GM19193 (cell line): Measurements from ENCODE around the gene FAM241B.

Experiments
- POLR2A ChIP-seq: IDR thresholded peaks from 4 replicates; pipeline ENCODE4 v1.6.1; 2011; ENCODE audit not compliant: insufficient read depth, insufficient read length; ENCODE audit errors: extremely low read depth

The FAM241B gene

DNA sequence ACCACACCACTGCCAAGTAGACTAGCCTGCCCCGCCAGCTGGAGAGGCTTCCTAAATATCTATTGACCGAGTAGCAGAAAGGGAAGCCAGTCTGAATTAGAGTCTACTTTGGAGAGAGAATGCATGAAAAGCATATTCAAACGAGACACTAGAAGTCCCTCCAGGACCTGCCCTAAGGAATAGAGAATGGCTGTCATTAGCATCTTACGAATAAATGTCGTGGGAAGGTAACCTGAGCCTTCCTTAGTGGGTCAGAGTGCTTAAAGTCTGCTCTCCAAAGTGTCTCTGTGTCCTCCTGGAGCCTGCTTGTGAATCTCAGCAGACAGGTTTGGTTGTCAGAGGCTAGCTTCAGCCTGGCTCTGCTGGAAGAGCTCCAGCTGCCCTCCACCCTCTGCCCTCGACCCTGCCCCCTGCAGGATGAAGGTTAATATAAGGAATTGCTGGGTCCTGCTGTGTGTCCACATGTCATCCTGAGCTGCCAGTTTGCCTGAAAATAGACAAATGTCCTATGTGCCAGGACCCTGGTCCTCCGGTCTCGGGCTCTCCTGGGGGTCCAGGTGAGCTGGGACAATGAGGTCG, 33.4 kb downstream of the FAM241B start:
- no peak for TF ChIP-seq POLR2A

DNA sequence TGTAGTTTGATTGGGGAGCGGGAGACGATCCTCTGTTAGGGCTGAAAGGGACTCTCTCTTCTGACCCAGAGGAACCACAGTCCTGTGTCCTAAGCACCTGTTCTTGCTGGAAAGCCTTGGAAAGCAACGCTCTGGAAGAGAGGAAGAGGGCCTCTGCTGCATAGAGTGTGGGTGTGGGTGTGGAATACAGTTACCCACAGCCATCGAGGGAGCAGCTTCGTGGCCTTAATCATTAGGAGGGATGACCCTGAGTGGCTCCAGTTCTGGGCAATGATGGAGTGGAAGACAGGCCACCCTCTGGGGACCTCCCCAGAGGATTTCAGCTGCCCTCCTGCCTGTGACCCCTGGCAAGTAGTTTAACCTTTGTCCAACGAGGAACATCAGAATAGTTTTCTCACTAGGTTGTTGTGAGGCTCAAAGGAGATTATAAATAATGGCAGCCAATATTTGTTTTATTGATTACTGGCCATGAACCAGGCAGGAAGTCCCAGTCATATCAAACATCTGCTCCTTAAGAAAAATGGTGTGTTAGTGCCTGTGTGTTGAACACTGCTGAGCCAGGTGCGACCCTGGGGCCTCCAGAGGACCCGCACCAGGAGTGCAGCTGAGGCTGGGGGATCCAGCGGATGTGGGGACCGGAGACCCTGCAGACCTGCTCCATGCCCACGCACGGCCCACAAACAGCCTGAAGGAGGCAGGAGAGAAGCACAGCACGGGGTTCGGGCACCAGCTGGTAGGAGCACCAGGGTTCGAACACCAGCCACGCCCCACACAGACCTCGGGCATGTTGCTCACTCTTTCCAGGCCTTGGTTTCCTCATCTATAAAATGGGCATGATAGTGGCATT, 35.6 kb downstream of the FAM241B start:
- TF ChIP-seq POLR2A: no peak

DNA sequence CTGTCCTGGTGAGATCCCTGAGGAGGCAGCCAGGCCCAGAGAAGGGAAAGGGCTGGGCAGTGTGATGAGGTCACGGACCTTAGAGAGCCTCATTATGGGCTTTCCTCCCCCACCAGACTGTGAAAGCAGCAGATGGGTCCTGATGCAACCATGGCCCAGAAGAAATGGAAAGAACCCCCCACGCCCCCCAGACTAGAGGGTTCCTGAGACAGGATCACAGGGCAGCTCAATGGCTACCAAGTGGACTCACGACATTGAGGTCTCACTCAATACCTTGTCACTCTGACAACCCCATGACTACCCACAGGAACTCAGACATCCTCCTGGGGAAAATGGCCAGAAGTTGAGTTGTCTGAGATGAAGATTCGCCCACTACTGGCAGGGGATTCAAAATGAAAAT, 36.7 kb downstream of the FAM241B start:
- TF ChIP-seq POLR2A: no peak

DNA sequence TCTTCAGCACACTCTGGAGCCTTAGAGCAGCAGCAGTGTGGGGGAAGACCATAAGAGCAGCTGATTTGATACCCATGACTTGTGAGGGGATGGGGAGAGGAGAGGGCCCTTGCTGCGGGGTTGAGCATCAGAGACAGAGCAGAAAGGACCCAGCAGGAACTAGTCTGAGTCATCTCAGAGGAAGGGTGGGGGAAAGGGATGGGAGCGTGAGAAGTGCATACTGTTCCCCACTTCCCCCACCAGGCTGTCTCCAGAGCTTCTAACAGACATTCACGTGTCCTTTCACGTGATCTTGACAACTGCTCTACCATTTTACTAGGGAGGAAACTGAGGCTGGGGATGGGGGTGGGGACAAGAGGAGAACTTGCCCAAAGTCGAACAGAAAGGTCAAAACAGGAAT, 38.7 kb downstream of the FAM241B start:
- no peak for TF ChIP-seq POLR2A

- TF ChIP-seq POLR2A: no peak
Observed at GRCh38 chr10:69669409-69669808, 39.4 kb downstream of the FAM241B start.

- no peak for TF ChIP-seq POLR2A
Observed at GRCh38 chr10:69673521-69673920, 43.5 kb downstream of the FAM241B start.

DNA sequence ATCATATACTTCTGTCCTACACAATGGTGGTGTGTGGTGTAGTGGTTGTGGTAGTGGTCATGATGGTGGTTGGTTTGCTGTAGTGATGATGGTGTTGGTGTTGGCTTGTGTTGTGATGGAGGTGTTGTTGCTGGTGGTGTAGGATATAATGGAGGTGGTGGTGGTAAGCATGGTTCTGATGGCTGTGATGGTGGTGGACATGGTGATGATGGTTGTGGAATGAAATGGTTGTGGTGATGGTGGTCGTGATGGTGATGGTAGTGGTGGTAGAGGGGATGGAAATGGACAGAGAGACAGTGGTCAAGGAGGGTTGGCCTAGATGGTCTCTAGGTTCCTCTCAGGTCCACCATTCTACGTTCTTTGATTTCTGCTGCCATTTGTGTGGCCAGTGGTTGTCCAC, 44.7 kb downstream of the FAM241B start:
- no peak for TF ChIP-seq POLR2A

DNA sequence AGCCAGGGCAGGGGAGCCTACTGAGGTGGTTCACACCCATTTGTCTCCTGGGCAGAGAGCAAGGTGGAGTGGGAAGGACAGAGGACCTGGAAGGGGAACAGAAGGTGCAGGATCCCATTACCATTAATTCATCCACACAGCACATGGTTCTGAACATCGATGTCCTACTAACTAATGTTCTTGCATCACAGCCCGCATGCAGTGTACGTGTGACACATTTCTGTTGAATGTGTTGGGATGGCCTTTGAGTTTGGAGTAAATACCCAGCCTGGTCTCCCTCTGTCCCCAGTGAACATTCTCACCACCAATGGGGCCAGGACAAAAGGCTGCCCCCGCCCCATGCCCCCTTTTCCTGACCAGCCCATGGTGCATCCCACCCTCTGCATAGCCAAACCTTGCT, 46.3 kb downstream of the FAM241B start:
- TF ChIP-seq POLR2A: no peak

GRCh38 chr10:69677985-69678654, 48.1 kb downstream of the FAM241B start:
- no peak for TF ChIP-seq POLR2A

GRCh38 chr10:69679736-69680135, 49.7 kb downstream of the FAM241B start:
- no peak for TF ChIP-seq POLR2A

DNA sequence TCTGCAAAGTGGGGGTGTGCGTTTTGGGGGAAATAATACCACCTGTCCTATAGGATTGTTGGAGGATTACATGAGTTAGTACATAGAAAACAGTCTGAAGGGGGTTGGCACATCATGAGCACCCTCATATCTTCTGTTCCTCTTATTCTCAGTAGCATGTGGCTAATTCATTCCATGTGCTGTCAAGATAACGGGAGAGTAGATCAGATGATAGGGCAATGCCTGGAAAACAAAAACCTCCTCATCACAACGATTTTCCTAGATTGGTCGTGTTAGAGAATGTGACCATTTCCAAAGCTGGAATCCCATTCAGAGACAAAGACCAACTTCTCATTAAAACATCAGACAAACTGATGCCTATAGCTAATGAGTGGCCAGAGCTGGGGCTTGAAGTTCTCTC, 50.6 kb downstream of the FAM241B start:
- no peak for TF ChIP-seq POLR2A

GRCh38 chr10:69681436-69681835, 51.4 kb downstream of the FAM241B start:
- no peak for TF ChIP-seq POLR2A

DNA sequence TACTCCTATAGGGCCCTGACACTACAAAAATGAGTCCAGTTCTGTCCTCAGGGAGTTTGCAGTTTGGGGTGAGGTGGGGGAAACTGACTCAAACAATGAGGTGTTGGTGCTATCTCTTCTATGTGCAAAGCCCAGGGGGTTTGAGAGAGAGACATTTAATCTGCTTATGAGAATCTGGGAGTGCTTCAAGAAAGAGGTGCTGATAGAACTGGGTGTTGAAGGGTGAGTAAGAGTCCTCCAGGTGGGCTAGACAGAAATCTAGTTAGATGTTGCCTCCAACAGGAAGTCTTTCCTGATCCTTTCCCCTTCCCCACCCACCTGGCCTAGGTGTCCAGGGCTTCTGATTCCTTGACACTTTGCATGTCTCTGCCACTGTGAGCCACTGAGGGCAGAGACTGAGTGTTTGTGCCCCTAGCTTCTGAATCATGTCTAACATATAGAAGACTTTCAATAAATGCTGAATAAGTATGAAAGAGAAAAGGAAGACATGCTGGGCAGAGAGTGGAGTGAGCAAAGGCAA, 53.0 kb downstream of the FAM241B start:
- TF ChIP-seq POLR2A: no peak
